ENCODE data around the gene ZNF532.

The ZNF532 gene

DNA sequence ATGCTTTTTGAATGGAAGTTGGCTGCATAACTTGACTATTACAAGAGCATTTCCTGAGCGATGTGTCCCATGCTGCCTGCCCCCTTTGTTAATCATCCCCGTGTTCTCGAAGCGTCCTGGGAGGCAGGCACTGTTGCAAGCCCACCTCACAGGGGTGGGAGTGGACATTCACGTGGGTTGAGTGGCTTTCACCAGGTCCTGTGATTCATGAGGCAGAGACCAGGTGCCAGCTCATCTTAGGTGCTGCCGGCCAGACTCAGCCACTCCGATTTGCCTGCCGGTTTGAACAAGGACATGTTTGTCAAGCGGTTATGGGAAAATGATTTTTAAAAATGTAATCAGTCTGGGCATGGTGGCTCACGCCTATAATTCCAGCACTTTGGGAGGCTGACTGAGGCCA lies 112.5 kb downstream of the ZNF532 start:
- DNase-seq (ENCODE audit: low read depth, low spot score): peak; percentile 23

DNA sequence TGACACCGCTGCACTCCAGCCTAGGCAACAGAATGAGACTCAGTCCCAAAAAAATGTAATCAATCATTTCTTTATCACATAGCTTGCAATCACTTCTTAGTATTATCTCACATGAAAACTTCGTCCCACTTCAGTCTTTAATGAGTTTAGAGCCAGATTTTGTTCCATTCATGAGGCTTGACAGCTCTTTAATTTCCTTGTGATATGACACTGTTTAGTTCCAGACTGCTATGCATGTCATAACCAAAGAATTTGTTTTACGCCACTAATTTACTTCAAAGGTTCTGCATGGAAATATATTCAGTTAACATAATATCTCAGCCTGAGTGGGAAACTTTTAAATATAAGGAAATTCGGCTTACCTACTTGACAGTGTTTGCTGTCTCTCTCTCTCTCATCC lies 113.1 kb downstream of the ZNF532 start:
- DNase-seq (ENCODE audit: low read depth, low spot score): no peak

DNA sequence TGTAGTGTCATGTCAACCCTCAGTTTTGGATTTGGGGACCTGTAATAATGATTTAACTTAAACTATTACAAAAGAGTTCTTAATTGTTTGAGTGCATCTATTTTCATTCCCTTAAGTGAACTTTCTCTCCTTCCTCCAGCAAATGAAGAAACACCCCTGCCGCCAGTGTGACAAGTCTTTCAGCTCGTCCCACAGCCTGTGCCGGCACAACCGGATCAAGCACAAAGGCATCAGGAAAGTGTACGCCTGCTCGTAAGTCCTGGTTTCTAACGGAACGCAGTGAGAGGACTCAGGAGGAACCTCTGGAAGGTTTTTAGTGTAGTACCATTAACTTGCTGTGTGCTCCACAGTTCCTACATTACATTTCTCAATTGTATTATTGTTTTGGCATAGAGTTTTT lies 114.2 kb downstream of the ZNF532 start:
- no peak for DNase-seq (ENCODE audit: low read depth, low spot score)

DNA sequence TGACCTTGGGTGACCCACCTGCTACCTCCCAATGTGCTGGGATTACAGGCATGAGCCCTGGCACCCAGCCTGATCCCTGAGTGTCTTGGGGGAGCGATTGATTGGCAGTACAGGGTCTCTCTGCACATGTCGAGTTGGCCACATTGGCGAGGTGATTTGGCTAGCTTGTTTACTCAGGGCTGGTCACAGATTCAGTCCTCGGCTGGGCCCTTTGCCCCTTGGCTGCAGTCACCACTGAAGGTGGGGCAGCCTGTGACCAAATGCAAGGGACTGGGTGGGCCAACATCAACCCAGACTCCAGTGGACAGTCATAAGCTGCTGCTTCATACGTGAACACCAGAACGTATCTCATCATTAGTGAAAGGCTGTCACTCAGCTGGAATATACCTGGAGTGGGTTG lies 114.9 kb downstream of the ZNF532 start:
- DNase-seq (ENCODE audit: low read depth, low spot score): no peak

DNA sequence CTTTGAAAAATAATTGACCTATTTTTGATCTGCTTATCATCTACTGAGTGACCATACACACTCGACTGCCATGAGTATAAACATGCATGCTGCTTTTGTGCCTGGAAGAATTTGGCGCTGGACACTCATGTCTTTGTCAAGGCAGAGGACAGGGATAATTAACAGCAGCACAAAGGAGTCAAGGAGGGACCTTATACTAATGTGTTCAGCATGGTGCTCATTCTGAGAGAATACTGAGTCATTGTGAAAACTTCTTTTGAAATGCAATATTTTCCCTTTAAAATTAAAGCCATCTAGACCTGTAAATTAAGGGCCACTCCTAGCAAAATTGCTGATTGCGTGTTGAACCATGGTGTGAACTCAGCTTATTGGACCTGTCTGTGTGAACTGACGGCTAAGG lies 116.3 kb downstream of the ZNF532 start:
- no peak for DNase-seq (ENCODE audit: low read depth, low spot score)

DNA sequence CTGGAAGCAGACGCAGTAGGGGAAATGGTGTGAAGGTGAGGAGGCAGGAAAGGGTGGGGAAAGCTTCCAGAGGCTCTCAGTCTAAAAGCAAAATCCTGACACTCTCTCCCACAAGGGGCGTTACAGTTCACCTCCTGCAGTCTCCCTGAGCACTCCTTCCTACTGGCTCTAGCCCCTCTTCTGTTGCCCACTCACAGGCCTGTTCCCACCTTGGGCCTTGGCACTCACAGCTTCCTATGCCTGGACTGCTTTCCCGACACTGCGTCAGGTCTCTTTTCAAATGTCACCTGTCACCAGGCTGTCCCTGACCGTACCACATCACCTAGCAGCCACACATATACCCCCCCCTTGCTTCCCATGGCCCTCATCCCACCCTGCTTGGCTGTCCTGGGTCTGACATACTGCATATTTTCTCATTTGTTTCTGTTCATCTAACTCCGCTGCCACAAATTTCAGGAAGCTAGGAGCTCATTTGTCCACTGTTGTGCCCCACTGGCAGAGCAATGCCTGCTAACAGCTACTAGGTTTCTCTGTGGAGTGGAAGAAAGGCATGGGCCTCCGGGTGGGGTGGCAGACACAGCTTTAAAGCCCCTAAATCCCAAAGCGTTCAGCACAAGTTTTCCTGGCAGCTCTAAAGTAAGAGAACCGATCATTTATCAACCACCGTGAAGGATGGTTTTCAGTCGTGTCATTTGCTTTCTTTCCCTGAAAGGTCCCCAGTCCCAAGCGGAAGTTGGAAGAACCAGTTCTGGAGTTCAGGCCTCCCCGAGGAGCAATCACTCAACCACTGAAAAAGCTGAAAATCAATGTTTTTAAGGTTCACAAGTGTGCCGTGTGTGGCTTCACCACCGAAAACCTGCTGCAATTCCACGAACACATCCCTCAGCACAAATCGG lies 118.8 kb downstream of the ZNF532 start:
- no peak for DNase-seq (ENCODE audit: low read depth, low spot score)

DNA sequence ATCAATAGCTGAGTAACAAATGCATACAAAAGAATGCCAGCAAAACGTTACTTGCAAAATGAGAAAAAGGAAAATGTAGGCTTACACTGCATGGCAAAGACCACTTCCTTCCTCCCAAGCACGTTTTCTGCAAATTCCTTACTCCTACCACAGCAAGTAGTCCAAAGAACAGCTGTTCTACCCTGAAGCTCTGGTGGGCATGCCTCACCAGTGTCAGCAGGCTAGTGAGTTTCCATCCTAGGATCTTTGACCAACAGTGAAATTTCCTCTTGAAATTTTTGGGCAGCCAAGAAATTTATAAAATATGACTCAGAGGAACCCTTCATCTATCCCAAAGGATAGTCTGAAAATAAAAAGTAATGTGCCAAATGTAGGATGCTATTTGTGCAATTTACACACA lies 123.9 kb downstream of the ZNF532 start:
- DNase-seq (ENCODE audit: low read depth, low spot score): no peak

DNA sequence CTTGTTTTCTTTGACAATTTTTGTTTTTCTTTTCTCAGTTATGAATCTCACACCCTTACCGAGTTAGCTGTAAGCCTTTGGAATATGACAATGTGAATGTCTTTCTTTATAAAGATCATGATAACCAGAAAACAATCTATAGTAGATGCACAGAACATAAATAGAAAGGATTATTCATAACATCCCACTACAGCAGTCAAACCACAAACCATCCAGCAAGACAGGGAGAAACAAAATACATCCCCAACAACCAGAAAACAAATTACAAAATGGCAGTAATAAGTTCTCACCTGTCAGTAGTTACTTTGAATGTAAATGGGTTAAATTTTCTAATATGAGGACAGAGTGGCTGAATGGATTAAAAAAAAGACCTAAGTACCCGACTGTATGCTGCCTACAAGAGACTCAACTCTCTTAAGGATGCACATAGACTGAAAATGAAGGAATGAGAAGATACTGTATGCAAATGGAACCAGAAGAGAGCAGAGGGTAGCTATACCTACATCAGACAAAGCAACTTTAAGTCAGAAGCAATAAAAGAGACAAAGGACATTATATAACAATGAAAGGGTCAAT lies 124.6 kb downstream of the ZNF532 start:
- DNase-seq (ENCODE audit: low read depth, low spot score): no peak

DNA sequence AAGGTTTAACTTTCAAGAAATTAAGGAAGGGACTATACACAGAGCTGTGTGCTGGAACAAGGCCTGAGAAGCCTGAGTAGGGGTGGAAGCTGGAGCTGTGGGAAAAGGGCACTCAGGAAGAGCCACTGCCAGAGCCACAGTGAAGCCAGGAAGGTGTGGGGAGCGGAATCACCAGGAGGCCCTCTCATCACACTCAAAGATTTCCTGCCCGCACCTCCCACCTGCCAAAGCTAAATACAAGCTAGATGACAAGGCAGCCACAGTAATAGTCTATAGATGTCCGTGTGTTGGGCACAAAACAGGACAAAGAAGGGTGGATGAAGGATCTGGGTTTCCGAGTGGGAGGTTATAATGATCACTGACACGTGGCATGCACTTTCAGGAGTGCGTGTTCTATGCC lies 126.0 kb downstream of the ZNF532 start:
- no peak for DNase-seq (ENCODE audit: low read depth, low spot score)

DNA sequence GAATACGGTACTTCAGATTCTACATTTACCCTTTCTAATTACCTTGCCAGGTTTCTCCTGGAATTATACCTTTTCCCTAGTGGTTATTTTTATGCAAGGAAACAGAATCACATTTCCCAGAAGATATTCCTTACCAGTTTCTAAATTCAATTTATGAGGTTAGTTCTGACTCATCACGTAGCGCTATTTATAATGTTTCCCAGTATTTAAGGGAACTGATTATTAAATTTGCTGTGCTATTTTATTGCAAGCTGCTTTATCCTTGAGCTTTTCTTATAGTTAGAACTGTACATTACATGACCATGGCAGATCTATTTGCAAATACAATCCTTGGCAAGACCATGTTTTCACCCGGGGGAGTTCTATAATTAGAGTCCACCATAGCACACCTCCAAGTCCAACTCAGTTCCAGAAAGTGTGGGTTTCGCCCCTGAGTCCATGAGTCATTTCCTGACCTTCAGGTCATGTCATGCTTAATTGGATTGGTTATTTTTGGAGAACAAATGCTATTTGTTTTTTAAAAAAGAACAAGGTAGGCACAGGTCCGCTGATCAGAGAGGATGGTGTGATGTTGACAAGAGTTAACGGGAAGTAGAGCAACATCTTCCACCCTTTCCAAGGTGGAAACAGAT lies 126.6 kb downstream of the ZNF532 start:
- peak; percentile 20 for DNase-seq (ENCODE audit: low read depth, low spot score)

DNA sequence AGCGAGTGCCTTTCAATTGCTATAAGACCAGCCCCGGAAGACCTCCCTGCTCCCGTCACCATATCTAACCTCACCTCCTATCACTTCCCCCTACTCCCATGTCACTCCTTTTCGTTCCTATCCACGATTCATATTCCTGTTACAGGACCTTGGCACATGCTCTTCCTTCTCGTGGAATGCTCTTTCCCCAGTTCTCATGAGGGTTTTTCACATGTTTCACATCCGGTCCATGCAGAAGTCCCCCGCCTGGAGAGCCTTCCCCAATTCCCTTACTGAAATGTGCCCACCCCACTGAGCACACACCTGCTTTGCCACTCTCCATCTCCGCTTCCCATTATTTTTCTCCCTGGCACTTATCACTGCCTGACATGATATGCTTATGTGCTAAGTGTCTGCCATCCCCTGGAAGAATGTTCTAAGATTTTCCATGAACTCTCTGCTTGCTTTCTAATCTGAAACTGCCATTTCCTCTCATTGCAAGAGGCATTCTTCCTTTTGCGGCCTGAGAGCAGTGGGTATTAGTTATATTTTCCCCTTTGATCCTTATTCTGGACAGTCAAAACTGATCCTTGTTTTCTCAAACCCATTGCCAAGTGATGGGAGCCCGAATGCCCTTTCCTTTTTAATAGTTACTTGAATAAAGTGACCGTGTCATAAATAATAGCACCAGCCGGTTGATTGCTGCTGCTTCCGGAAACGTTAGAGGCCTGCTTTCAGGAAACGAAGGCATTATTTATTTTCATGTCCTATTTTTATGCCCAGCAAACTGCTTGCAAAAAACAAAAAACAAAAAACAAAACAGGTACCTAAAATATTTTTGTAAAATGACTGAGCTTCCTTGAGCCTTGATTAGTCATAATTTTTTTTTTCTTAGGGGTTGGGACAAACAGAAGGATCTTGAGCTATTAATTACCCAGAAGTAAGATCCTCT lies 127.9 kb downstream of the ZNF532 start:
- peak; percentile 18 for DNase-seq (ENCODE audit: low read depth, low spot score)

DNA sequence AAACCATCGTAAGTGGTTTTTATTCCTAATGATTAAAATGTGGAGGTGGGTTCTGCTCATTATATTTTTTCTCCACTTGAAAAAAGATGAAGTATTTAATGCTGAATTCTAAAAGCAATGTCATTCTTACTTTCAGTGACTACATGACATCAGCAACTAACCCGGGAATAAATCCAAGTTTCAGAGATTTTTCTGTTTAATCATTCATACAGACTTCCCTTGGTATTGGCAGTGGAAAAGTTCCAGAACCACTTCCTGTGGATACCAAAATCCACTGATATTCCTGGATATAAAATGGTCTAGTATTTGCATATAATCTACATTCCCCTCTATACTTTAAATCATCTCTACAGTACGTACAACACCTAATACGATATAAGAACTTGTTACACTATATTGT lies 128.6 kb downstream of the ZNF532 start:
- peak; percentile 91 for DNase-seq (ENCODE audit: low read depth, low spot score)

DNA sequence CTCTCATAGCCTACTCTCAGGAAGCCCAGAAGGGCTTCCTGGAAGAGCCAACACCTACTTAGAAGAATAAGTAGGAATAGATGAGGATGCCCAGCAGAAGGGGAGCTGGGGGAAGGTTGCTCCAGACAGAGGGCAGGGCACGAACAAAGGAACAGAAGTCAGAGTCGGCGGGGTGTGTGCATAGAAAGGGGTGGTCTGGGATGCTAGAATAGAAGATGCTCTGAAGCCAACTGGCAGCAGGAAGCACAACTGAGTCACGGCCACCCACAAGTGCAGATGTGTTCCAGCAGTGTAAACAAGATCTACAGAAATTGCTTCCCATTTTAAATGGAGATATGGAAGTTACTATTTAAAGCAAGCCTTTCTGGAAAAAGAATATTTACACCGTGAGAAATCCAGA lies 131.0 kb downstream of the ZNF532 start:
- DNase-seq (ENCODE audit: low read depth, low spot score): no peak

DNA sequence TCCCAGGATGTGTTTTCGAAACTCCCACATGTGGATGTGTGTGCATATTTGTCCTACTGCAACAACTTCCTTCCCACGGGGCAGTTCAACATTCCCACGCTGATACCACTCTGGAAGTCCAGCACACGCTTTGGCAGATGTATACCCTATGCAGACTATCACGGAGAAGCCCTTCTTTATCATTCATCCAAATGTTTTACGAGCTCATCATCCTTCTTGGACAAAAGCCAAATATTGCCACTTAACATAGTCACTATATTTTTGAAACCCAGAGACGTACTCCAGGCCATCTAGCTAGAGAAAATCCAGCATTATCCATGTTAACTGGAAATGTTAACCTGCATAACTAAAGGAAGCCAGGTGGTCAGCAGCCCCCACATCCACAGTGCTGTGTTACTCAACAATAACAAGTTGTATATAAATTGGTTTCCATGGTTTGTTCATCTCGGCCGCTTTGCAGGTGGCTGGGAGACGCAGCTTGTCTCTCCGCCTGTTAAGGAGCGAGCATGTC lies 131.5 kb downstream of the ZNF532 start:
- DNase-seq (ENCODE audit: low read depth, low spot score): peak; percentile 47

DNA sequence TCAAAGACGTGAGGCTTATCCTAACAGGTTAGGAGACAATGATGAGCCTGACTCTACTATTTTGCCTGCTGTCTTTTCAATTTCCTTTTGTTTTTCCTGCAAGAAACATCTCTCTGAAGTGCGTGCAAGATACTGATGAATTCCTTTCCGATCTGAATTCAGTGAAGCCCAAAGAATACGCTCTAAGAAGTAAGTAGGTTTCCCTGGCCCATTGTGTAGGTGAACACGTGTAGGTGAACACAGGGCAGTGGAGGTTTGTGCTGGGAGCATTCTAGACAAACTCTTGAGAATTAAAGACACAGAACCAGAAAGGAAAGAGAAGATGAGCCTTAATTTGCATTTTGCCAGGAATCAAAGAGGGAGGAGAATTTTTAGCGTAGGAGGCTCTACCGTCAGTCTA lies 132.0 kb downstream of the ZNF532 start:
- no peak for DNase-seq (ENCODE audit: low read depth, low spot score)

DNA sequence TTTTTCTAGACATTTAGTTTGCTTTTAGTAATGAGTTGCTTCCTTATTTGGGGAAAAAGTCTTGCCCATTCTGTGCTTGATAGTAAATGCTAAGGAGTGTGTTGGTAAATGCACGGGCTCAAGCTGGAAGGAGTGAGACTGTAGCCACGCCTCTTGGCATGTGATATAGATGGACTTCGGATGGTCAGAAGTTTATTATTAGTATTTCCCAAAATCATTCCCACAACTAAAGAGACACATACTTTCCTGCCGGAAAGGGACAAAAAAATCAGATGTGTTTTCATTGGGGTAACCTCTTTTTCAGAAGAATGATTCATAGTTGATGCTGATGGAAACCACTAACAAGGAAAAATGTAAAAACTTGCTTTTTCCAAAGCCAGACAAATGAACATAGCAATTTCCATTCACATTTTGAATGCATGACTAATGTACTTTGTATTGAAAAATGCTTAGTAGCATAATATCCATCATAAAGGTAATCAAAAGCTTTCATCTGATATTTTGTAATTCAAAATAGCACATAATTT lies 133.2 kb downstream of the ZNF532 start:
- peak; percentile 90 for DNase-seq (ENCODE audit: low read depth, low spot score)

DNA sequence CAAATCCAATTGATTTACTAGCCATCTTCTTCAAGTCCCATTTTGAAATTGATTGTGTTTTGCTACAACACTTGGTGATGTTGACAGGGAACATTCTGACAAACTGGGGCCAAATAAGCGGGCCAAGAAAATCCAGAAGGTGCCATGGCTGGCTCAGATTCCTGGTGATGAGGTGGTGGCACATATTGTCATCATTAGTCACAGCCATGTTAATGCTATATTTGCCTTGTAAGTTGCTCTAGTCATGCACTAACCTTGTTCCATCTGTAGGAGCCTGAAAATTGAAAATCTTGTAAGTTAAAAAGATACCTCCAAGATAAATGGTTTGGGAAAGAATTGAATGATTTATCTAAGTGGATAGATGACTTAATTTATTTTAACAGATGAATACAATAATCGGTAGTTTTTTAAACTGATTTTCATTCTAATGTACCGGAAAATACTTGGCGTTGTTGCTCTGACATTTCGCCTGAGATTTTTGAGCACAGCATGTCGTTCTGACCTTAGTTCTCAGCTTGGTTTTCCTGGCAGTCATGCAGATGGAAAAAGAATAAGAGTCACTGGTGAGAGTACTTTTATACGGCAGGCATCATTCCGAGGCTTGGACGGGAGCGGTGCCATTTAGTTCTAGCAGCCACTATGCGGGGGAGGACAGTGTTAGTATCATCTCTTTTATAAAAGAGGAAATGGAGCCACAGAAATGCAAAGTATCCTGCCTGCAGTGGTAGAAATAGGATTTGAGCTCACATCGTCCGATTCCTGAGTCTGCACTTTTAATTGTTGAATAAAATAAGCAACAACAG lies 133.9 kb downstream of the ZNF532 start:
- DNase-seq (ENCODE audit: low read depth, low spot score): peak; percentile 78

DNA sequence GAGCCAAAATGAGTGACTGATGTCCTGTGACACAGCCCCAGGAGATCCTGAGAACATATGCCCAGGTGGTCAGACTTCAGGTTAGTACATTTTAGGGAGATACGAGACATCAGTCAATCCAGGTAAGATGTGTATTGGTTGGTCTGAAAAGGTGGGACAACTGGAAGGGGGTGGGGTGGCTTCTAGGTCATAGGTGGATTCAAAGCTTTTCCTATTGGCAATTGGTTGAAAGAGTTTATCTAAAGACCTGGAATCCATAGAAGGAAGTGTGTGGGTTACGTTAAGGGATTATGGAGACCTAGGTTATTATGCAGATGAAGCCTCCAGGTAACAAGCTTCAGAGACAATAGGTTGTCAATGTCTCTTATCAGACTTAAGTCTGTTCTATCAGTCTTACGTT lies 136.5 kb downstream of the ZNF532 start:
- no peak for DNase-seq (ENCODE audit: low read depth, low spot score)

DNA sequence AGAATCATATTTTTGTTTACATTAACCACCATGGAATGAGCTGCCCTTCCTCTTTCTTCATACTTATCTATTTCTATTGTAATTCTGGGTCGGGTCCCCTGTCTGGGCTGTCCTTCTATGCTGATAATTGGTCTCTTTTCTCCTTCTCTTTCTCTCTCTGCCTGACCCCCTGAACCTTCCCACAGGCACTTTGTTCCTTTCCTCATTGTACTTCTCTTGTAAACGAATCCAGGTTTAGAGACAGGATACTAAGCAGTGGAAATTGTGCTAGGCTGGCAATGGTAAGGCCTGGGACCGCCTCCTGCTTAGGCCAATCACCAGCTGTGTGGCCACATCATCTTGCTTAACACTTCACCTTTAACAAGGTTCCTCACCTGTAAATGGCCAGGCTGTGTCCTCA lies 137.0 kb downstream of the ZNF532 start:
- DNase-seq (ENCODE audit: low read depth, low spot score): no peak

DNA sequence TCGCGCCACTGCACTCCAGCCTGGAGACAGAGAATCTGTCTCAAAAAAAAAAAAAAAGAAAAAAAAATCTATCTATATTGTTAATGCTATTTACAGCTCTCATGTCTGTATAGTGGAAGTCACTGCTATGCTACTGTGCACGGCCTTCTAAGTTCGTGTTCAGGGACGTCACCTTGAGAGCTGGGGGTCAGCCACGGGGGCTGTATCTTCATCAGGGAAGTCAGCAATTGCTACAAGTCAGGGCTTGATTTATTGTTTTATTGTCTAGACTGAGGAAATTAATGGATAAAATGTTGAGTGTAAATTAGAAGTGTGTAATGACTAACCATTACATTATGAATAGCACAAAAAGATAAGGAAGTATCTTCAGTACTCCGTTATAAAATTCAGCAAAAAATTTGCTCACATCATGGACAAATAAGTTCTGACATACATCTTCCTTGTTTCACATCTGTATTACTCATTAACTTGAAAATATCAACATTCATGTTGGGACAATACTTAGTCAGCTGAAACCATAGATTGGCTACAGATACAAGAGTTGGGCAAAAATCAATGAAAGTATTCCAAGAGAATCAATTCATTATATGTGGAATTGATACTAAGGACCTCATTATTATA lies 138.4 kb downstream of the ZNF532 start:
- DNase-seq (ENCODE audit: low read depth, low spot score): no peak

Measured in astrocyte of the hippocampus (primary cell).